GM10248 (cell line): Measurements from ENCODE around the gene KCNMB1.

Experiments
- CTCF ChIA-PET: fragments of 300-600 bp; sonication (Branson Sonifier 250); formaldehyde crosslinking; extraction: SDS; loops from one replicate; lab custom pipeline; 2021; ENCODE audit warnings: antibody characterized with exemption; lab: Yijun Ruan, JAX
- POLR2A ChIA-PET: fragments of 350-650 bp; sonication (Branson Sonifier 250); formaldehyde crosslinking; extraction: SDS; loops from one replicate; lab custom pipeline; 2020; ENCODE audit warnings: antibody characterized with exemption; lab: Yijun Ruan, JAX
- DNase-seq: peaks from one replicate; pipeline ENCODE4 v3.0.0; 2012; ENCODE audit errors: extremely low spot score
- CTCF ChIP-seq: IDR thresholded peaks from 2 replicates; pipeline ENCODE4 v1.5.1; 2012; ENCODE audit warnings: mild to moderate bottlenecking, low read depth; ENCODE audit errors: extremely low read depth, missing control alignments, control extremely low read depth

KCNMB1 gene

GRCh38 chr5:170389550-170389892, 354 bp upstream of the KCNMB1 start:
- CTCF ChIA-PET: interaction anchor here (0.8 to 2.9 kb wide), 8 partner anchors 10 to 46 kb away, joined by 3 to 13 read pairs (median 4); no protein-coding TSS in a partner anchor

GRCh38 chr5:170387775-170388639, 1.2 kb downstream of the KCNMB1 start:
- POLR2A ChIA-PET: no interaction called here
- DNase-seq: no peak
- CTCF ChIA-PET: interaction anchor here (1.0 to 2.9 kb wide), 7 partner anchors 9 to 121 kb away, joined by 3 to 8 read pairs (median 4); no protein-coding TSS in a partner anchor
- no peak for TF ChIP-seq CTCF

More at GRCh38 chr5:170389550-170389892, 354 bp upstream of the KCNMB1 start:
- no peak for DNase-seq
- POLR2A ChIA-PET: no interaction called here
- TF ChIP-seq CTCF: no peak

DNA sequence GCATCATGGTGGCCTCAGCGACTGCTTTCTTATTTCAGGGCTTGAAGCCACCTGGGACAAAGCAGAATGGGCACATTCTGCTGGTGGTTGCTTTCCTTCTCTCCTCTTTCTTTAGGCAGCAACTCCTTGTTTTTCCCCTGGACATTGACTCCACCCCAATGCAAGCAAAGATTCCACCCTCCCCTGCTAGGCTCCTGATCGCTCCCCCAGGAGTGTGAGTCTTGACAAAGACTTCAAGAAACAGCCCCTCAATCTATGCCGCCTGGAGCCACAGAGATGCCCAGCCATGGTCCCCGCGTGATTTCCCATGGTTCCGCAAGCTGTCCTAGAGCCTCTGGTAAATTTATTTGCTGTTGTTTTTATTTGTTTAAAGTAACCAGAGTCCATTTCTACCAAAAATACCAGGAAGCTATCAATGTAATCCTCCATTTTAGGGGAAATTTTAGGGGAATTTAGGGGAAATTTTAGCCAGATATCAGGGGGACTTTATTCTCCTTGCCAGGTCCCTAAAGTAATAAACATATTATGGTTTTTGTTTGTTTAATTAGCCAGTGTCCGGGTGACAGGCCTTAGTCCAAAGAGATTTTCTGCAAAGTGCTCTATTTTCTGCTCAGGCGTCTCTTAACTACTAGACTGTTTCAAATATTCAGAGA, 2.3 kb downstream of the KCNMB1 start:
- no peak for TF ChIP-seq CTCF
- no peak for DNase-seq
- ChIA-PET POLR2A (interaction anchor here (0.6 kb wide), 1 partner anchor 11 kb away, joined by 3 read pairs; no protein-coding TSS in a partner anchor), CTCF (interaction anchor here (1.3 to 1.8 kb wide), 2 partner anchors 14 to 15 kb away, joined by 3 to 4 read pairs; no protein-coding TSS in a partner anchor)

- DNase-seq: no peak
- ChIA-PET CTCF (interaction anchor here (1.1 to 2.6 kb wide), 5 partner anchors 10 to 45 kb away, joined by 3 to 9 read pairs (median 5); no protein-coding TSS in a partner anchor), POLR2A (no interaction called here)
- no peak for TF ChIP-seq CTCF
Observed at GRCh38 chr5:170383227-170383626, 5.9 kb downstream of the KCNMB1 start.

GRCh38 chr5:170382790-170383189, 6.4 kb downstream of the KCNMB1 start:
- TF ChIP-seq CTCF: no peak
- DNase-seq: no peak
- POLR2A ChIA-PET: no interaction called here
- CTCF ChIA-PET: interaction anchor here (1.4 to 2.6 kb wide), 2 partner anchors 28 to 44 kb away, joined by 3 to 9 read pairs; no protein-coding TSS in a partner anchor

DNA sequence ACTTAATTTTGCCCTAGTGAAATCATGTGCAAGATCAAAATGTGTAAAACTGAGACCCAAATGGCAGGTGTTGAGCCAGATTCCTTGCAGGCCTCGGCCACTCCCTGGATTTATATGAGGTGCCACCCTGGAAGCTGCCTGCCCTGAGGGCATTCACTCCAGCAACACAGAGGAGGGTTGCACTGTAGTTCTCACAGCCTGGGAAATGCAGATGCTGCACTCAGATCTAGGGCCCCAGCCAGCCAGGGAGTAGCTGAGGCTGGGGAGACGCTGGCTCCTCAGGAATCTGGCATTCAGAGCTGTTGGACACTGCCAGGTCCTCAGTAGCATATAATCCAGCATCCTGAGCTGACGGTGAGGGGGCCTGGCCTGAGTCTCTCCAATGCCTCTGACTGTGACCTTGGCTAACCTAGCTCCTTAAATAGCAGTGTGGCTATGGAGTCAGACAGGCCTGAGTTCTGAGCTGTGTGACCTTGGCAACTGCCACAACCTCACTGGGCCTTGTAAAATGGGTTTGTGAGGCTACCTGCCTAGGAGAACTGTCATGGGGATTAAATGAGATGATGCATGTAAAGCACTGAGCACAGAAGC, 8.7 kb downstream of the KCNMB1 start:
- TF ChIP-seq CTCF: no peak
- ChIA-PET CTCF (interaction anchor here (1.0 to 2.8 kb wide), 4 partner anchors 15 to 156 kb away, joined by 3 to 8 read pairs (median 4); no protein-coding TSS in a partner anchor), POLR2A (interaction anchor here (0.6 kb wide), 1 partner anchor 107 kb away, joined by 7 read pairs; no protein-coding TSS in a partner anchor)
- no peak for DNase-seq
